ENCODE results near the gene PRKCD. TPM values are rescaled to one million over a fixed set of nuclear protein-coding genes. Genes with fewer than 3 reads are reported as not detected.

PRKCD gene
- total and polyA plus RNA-seq, 2 experiments from 2014 or later = 1.8 to 9.6 TPM

DNA sequence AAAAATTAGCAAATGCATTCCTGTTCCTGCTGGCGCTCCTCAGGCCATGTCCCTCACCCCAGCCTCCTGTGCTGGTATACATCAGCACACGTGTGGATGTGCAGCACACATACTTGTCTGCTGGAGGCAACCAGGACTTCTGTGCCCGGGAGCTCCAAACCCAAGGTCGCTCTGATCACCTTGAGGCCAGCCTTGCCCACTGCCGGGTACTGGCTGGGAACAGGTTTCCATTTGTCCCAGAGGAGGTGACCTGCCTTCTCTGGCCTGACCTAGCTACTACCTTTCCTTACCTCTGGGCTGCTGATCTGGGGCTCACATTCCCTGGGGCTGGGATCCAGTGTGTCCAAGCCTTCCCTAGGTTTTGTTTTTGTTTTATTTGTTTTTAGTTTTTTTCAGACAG lies 12.1 kb downstream of the PRKCD start:
- H3K9ac ChIP-seq = no peak overlapping the region
- H3K36me3 ChIP-seq (ENCODE audit: low read depth) = no peaks in the 10 kb centered on the region
- no peak overlapping the region for H2AFZ ChIP-seq
- in situ Hi-C loops (cut with MboI) = no loop called here
- H3K27ac ChIP-seq = no peak overlapping the region
- H4K20me1 ChIP-seq (ENCODE audit: insufficient read depth) = no peaks in the 10 kb centered on the region
- H3F3A ChIP-seq (ENCODE audit: insufficient read depth) = no peaks in the 10 kb centered on the region
- H3K27me3 ChIP-seq (replicated peaks; ENCODE audit: insufficient read depth) = no peaks in the 10 kb centered on the region
- no peak for DNase-seq
- H3K79me2 ChIP-seq (ENCODE audit: insufficient read depth) = no peaks in the 10 kb centered on the region
- H3K9me2 ChIP-seq (ENCODE audit: insufficient read depth) = no peaks in the 10 kb centered on the region
- no peak overlapping the region for H3K4me2 ChIP-seq (ENCODE audit: unreplicated experiment)
- TF ChIP-seq EZH2 (IDR thresholded peaks at IDR 0.05; ENCODE audit: insufficient read depth, poor library complexity, severe bottlenecking) (no peak), EZH2phosphoT487 (IDR thresholded peaks at IDR 0.05; ENCODE audit: insufficient read depth, low read depth) (no peak)
- no peaks in the 10 kb centered on the region for H3K4me1 ChIP-seq (ENCODE audit: insufficient read depth)
- WGBS, 2 experiments (ENCODE audit: low coverage in 1 of 2, low lambda C conversion rate in 2 of 2, missing lambda C conversion rate in 2 of 2) = 92 to 93% methylated on average over 5 of the region's 5 CpGs
- H3K9me3 ChIP-seq (ENCODE audit: low read depth) = no peaks in the 10 kb centered on the region
- no peak overlapping the region for H3K4me3 ChIP-seq

DNA sequence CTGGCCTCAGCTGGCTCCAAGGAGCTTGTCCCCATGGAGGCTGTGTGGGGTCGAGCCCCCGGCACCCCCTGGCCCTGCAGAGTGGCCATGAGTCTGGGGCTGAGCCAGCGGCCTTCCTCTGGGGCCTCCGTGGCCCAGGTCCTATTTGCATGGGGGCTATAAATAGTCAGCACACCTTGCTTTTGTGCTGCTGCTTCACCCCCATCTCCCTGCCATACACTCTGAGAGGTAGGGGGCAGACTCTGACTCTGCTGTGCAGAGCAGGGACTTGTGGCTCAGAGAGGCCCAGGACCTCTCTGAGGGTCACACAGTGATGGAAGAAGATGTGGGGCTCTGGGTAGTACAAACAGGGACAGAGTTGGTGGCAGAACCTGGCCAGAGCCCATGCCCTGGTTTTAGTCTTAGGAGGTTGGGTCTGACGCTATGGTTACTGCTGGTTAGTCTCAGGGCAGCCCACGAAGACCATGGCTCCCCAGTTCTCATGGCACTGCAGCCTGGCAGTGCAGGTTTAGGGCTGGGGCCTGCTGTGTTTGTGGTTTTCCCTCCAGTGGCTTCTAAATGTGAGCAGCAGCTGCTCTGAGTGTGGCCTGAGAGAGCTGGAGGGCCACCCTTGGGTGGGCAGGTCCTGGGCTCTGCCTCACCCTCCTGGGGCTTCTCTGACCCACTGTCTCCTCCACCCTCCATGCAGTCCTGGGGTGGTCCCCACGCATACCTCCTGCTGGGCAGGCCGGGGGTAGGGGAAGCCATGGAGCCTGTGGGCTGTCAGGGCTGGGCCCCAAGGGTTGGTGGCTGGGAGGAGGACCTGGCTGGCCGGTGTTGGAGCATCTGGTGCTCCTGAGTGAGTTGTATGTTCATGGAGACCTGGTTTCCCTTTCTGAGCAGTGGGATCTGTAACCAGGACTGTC lies 13.6 kb downstream of the PRKCD start:
- no peak overlapping the region for H2AFZ ChIP-seq
- H3K36me3 ChIP-seq (ENCODE audit: low read depth) = no peaks in the 10 kb centered on the region
- DNase-seq = no peak
- in situ Hi-C loops (cut with MboI) = no loop called here
- no peaks in the 10 kb centered on the region for H3K79me2 ChIP-seq (ENCODE audit: insufficient read depth)
- no peak overlapping the region for H3K27ac ChIP-seq
- WGBS, 2 experiments (ENCODE audit: low coverage in 1 of 2, low lambda C conversion rate in 2 of 2, missing lambda C conversion rate in 2 of 2) = 56 to 58% methylated on average over 8 to 9 of the region's 9 CpGs
- no peaks in the 10 kb centered on the region for H3F3A ChIP-seq (ENCODE audit: insufficient read depth)
- H3K4me1 ChIP-seq (ENCODE audit: insufficient read depth) = no peaks in the 10 kb centered on the region
- no peak overlapping the region for H3K4me3 ChIP-seq
- no peak overlapping the region for H3K9ac ChIP-seq
- no peaks in the 10 kb centered on the region for H3K9me3 ChIP-seq (ENCODE audit: low read depth)
- TF ChIP-seq EZH2phosphoT487 (IDR thresholded peaks at IDR 0.05; ENCODE audit: insufficient read depth, low read depth) (no peak), EZH2 (IDR thresholded peaks at IDR 0.05; ENCODE audit: insufficient read depth, poor library complexity, severe bottlenecking) (no peak)
- H4K20me1 ChIP-seq (ENCODE audit: insufficient read depth) = no peaks in the 10 kb centered on the region
- no peaks in the 10 kb centered on the region for H3K27me3 ChIP-seq (replicated peaks; ENCODE audit: insufficient read depth)
- H3K9me2 ChIP-seq (ENCODE audit: insufficient read depth) = no peaks in the 10 kb centered on the region
- H3K4me2 ChIP-seq (ENCODE audit: unreplicated experiment) = no peak overlapping the region

- in situ Hi-C loops (cut with MboI) = no loop called here
- no peak overlapping the region for H3K4me2 ChIP-seq (ENCODE audit: unreplicated experiment)
- H3K27me3 ChIP-seq (replicated peaks; ENCODE audit: insufficient read depth) = no peaks in the 10 kb centered on the region
- H3F3A ChIP-seq (ENCODE audit: insufficient read depth) = no peaks in the 10 kb centered on the region
- TF ChIP-seq EZH2phosphoT487 (IDR thresholded peaks at IDR 0.05; ENCODE audit: insufficient read depth, low read depth) (no peak), EZH2 (IDR thresholded peaks at IDR 0.05; ENCODE audit: insufficient read depth, poor library complexity, severe bottlenecking) (no peak)
- no peak overlapping the region for H3K4me3 ChIP-seq
- H3K79me2 ChIP-seq (ENCODE audit: insufficient read depth) = no peaks in the 10 kb centered on the region
- DNase-seq = peak; percentile 20
- H3K36me3 ChIP-seq (ENCODE audit: low read depth) = no peaks in the 10 kb centered on the region
- no peak overlapping the region for H3K9ac ChIP-seq
- no peaks in the 10 kb centered on the region for H3K9me3 ChIP-seq (ENCODE audit: low read depth)
- H3K9me2 ChIP-seq (ENCODE audit: insufficient read depth) = no peaks in the 10 kb centered on the region
- no peaks in the 10 kb centered on the region for H3K4me1 ChIP-seq (ENCODE audit: insufficient read depth)
- no peak overlapping the region for H3K27ac ChIP-seq
- no peaks in the 10 kb centered on the region for H4K20me1 ChIP-seq (ENCODE audit: insufficient read depth)
- H2AFZ ChIP-seq = no peak overlapping the region
- whole genome bisulfite sequencing, 2 experiments (ENCODE audit: low coverage in 1 of 2, low lambda C conversion rate in 2 of 2, missing lambda C conversion rate in 2 of 2) = 78 to 84% methylated on average over 9 of the region's 9 CpGs
Observed at GRCh38 chr3:53175613-53176540, 14.9 kb downstream of the PRKCD start.

DNA sequence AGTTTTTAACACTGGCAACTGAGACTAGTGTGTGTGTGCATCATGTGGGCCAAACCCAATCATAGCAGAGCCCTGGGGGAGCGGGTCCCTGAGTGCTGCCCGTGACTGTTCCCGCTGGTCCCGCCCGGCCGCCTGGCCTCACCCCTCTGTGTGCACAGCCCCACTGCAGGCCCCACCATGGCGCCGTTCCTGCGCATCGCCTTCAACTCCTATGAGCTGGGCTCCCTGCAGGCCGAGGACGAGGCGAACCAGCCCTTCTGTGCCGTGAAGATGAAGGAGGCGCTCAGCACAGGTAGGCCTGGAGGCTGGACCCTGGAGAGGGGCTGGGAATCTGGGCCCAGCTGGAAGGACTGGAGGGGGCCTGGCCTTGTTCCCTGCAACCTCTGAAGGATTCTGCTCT lies 17.2 kb downstream of the PRKCD start:
- Histone ChIP-seq H3K4me2 (ENCODE audit: unreplicated experiment) (no peak overlapping the region), H3K9ac (no peak overlapping the region), H3K4me3 (no peak overlapping the region), H2AFZ (no peak overlapping the region), H3K79me2 (ENCODE audit: insufficient read depth) (no peaks in the 10 kb centered on the region), H3F3A (ENCODE audit: insufficient read depth) (no peaks in the 10 kb centered on the region), H3K4me1 (ENCODE audit: insufficient read depth) (no peaks in the 10 kb centered on the region), H3K27me3 (replicated peaks; ENCODE audit: insufficient read depth) (no peaks in the 10 kb centered on the region), H4K20me1 (ENCODE audit: insufficient read depth) (no peaks in the 10 kb centered on the region), H3K27ac (no peak overlapping the region), H3K9me2 (ENCODE audit: insufficient read depth) (no peaks in the 10 kb centered on the region), H3K9me3 (ENCODE audit: low read depth) (no peaks in the 10 kb centered on the region), H3K36me3 (ENCODE audit: low read depth) (no peaks in the 10 kb centered on the region)
- in situ Hi-C loops (cut with MboI) = no loop called here
- TF ChIP-seq EZH2phosphoT487 (IDR thresholded peaks at IDR 0.05; ENCODE audit: insufficient read depth, low read depth) = no peak
- no peak for TF ChIP-seq EZH2 (IDR thresholded peaks at IDR 0.05; ENCODE audit: insufficient read depth, poor library complexity, severe bottlenecking)
- DNase-seq = no peak
- WGBS, 2 experiments (ENCODE audit: low coverage in 1 of 2, low lambda C conversion rate in 2 of 2, missing lambda C conversion rate in 2 of 2) = 98 to 99% methylated on average over 15 of the region's 15 CpGs

Data from GM23248 (cell line).